ENCODE results near the gene FGF9.

FGF9 gene

GRCh38 chr13:21639561-21639960, 31.3 kb upstream of the FGF9 start:
- in situ Hi-C loops (cut with MboI; ENCODE audit: low sequenced_read_pairs, unreplicated experiment), result loop anchor here (25.0 kb wide), 2 partner anchors 648 to 1148 kb away; no protein-coding TSS in a partner anchor
- TF ChIP-seq, protein P1, sequence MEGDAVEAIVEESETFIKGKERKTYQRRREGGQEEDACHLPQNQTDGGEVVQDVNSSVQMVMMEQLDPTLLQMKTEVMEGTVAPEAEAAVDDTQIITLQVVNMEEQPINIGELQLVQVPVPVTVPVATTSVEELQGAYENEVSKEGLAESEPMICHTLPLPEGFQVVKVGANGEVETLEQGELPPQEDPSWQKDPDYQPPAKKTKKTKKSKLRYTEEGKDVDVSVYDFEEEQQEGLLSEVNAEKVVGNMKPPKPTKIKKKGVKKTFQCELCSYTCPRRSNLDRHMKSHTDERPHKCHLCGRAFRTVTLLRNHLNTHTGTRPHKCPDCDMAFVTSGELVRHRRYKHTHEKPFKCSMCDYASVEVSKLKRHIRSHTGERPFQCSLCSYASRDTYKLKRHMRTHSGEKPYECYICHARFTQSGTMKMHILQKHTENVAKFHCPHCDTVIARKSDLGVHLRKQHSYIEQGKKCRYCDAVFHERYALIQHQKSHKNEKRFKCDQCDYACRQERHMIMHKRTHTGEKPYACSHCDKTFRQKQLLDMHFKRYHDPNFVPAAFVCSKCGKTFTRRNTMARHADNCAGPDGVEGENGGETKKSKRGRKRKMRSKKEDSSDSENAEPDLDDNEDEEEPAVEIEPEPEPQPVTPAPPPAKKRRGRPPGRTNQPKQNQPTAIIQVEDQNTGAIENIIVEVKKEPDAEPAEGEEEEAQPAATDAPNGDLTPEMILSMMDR (IDR thresholded peaks at IDR 0.05; ENCODE audit: borderline replicate concordance, control extremely low read depth, extremely low read depth, insufficient read depth, missing control alignments), result no peak
- DNase-seq (ENCODE audit: low spot score), result no peak

DNA sequence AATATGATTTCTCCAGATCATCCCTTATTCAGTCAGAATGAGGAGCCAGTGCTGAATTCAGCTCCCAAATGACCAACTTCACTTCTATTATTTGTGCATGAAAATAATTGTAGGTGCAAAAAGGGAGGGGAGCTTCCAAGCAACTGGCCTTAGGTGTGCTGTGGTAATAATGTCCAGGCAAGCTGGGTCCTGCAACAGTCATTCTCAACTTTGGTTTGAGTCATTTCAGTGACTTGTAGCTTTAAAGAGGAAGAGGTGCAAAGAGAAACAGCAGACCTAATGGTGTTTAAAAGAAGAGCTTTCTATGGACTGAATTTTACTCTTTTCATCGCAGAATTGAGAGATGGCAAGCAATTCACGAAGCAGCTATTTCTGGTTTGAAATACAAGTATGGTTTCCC, 29.2 kb upstream of the FGF9 start:
- no peak for DNase-seq (ENCODE audit: low spot score)
- in situ Hi-C loops (cut with MboI; ENCODE audit: low sequenced_read_pairs, unreplicated experiment), result loop anchor here (25.0 kb wide), 2 partner anchors 646 to 1146 kb away; no protein-coding TSS in a partner anchor
- TF ChIP-seq, protein P1 (IDR thresholded peaks at IDR 0.05; ENCODE audit: borderline replicate concordance, control extremely low read depth, extremely low read depth, insufficient read depth, missing control alignments), result no peak

- no peak for DNase-seq (ENCODE audit: low spot score)
- TF ChIP-seq, protein P1 (IDR thresholded peaks at IDR 0.05; ENCODE audit: borderline replicate concordance, control extremely low read depth, extremely low read depth, insufficient read depth, missing control alignments), result no peak
- in situ Hi-C loops (cut with MboI; ENCODE audit: low sequenced_read_pairs, unreplicated experiment), result no loop called here
These were observed 13.3 kb upstream of the FGF9 start for GRCh38 chr13:21657538-21657937.

DNA sequence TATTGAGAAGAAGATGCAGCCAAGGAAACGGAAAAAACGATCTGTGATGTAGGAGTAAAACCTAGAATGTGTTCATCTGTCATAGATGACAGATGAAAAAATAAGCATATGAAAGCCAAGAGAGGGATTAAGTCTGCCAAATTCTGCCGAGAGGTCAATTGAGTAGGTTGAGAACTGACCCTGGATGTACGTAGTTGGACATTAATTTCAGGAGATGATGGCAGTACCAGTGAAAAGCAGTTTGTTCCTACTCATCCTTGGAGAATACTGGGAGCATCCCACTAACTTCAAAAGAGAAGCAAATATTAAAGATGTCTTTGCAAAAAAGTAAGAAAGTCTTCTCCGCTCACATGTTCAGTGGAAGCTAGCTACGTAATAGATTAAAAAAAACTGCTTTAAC, 11.8 kb upstream of the FGF9 start:
- in situ Hi-C loops (cut with MboI; ENCODE audit: low sequenced_read_pairs, unreplicated experiment), result no loop called here
- TF ChIP-seq, protein P1 (IDR thresholded peaks at IDR 0.05; ENCODE audit: borderline replicate concordance, control extremely low read depth, extremely low read depth, insufficient read depth, missing control alignments), result no peak
- no peak for DNase-seq (ENCODE audit: low spot score)

DNA sequence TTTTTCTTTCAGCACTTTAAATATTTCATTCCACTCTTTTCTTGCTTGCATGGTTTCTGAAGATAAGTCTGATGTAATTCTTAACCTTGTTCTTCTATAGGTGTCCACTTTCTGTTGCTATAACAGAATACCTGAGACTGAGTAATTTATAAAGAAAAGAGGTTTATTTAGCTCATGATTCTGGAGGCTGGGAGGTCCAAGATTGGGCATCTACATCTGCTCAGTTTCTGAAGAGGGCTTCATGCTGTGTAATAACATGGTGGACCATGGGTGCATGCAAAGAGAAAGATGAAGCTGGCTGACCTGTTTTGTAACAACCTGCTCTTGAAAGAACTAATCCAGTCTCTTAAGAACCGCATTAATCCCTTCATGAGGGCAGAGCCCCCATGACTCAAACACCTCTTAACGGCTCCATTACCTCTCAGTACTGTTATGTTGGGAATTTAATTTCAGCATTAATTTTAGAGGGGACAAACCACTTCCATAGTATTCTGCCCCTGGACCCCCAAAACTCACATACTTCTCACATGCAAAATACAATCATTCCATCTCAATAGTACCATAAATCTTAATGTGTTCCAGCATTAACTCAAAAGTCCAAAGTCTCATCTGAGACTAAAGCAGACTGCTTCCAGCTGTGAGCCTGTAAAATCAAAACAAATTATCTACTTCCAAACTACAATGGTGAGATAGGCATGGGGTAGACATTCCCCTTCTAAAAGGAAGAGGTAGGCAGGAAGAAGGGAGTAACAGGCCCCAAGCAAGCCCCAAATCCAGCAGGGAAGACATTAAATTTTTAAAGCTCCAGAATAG, 9.6 kb upstream of the FGF9 start:
- no peak for DNase-seq (ENCODE audit: low spot score)
- TF ChIP-seq, protein P1 (IDR thresholded peaks at IDR 0.05; ENCODE audit: borderline replicate concordance, control extremely low read depth, extremely low read depth, insufficient read depth, missing control alignments), result no peak
- in situ Hi-C loops (cut with MboI; ENCODE audit: low sequenced_read_pairs, unreplicated experiment), result no loop called here

GRCh38 chr13:21663197-21663596, 7.7 kb upstream of the FGF9 start:
- no peak for DNase-seq (ENCODE audit: low spot score)
- TF ChIP-seq, protein P1 (IDR thresholded peaks at IDR 0.05; ENCODE audit: borderline replicate concordance, control extremely low read depth, extremely low read depth, insufficient read depth, missing control alignments), result no peak
- in situ Hi-C loops (cut with MboI; ENCODE audit: low sequenced_read_pairs, unreplicated experiment), result no loop called here
